ENCODE data around the gene HARS1. TPM values are rescaled to one million over a fixed set of nuclear protein-coding genes. Genes with fewer than 3 reads are reported as not detected.
A peak's percentile ranks its signal among the peaks of the same experiment; 100 is the strongest.

Gene HARS1
- total and polyA plus RNA-seq, 2 of the 13 experiments (the other 11 are each of a cell fraction or from before 2014, with no cell fraction given) = 36.9 to 66.2 TPM

GRCh38 chr5:140664359-140665119 lies 26.6 kb downstream of the HARS1 start, which contains the start of gene WDR55 (continued):
- no peak for TF ChIP-seq HHEX (CRISPR knock-in tag; IDR thresholded peaks at IDR 0.05)
- no peak for TF ChIP-seq ZNF576 (CRISPR knock-in tag; IDR thresholded peaks at IDR 0.05)
- TF ChIP-seq GATAD2A (CRISPR knock-in tag; IDR thresholded peaks at IDR 0.05) = peak; percentile 61
- TF ChIP-seq NFE2L2 (IDR thresholded peaks at IDR 0.05; ENCODE audit: low read length) = no peak
- 0 out of 2 replicates have a peak, but pooled peaks have one; percentile 37 for TF ChIP-seq ZNF138 (CRISPR knock-in tag; IDR thresholded peaks at IDR 0.05; ENCODE audit: low read depth)
- TF ChIP-seq ZNF24 (IDR thresholded peaks at IDR 0.05) = no peak
- TF ChIP-seq ZNF550 (CRISPR knock-in tag; IDR thresholded peaks at IDR 0.05; ENCODE audit: borderline replicate concordance) = no peak
- no peak for TF ChIP-seq ZNF484 (CRISPR knock-in tag; IDR thresholded peaks at IDR 0.05; ENCODE audit: borderline replicate concordance, low read depth)
- peak; percentile 31; the same call in 1 of the 2 replicates for TF ChIP-seq DR1 (CRISPR knock-in tag; IDR thresholded peaks at IDR 0.05)
- TF ChIP-seq ZNF580 (CRISPR knock-in tag; IDR thresholded peaks at IDR 0.05; ENCODE audit: borderline replicate concordance, low read depth) = peak; percentile 94; the same call in 1 of the 2 replicates
- 0 out of 2 replicates have a peak, but pooled peaks have one; percentile 13 for TF ChIP-seq ARID2 (CRISPR knock-in tag; IDR thresholded peaks at IDR 0.05; ENCODE audit: borderline replicate concordance)
- TF ChIP-seq ONECUT2 (CRISPR knock-in tag; IDR thresholded peaks at IDR 0.05) = no peak
- TF ChIP-seq GATA4 (IDR thresholded peaks at IDR 0.05; ENCODE audit: borderline replicate concordance, low read depth) = peak; percentile 74
- peak; percentile 70; the same call in 1 of the 2 replicates for TF ChIP-seq TARDBP (CRISPR knock-in tag; IDR thresholded peaks at IDR 0.05)
- peak; percentile 57; the same call in 1 of the 2 replicates for TF ChIP-seq IRF9 (CRISPR knock-in tag; IDR thresholded peaks at IDR 0.05; ENCODE audit: borderline replicate concordance)
- TF ChIP-seq HOXA9 (CRISPR knock-in tag; IDR thresholded peaks at IDR 0.05; ENCODE audit: borderline replicate concordance) = no peak
- peak; percentile 54; the same call in 1 of the 2 replicates for TF ChIP-seq ZNF333 (CRISPR knock-in tag; IDR thresholded peaks at IDR 0.05; ENCODE audit: borderline replicate concordance)
- TF ChIP-seq ZFP1 (CRISPR knock-in tag; IDR thresholded peaks at IDR 0.05) = no peak
- TF ChIP-seq ZNF468 (CRISPR knock-in tag; IDR thresholded peaks at IDR 0.05) = no peak
- TF ChIP-seq ZFP36L1 (CRISPR knock-in tag; IDR thresholded peaks at IDR 0.05) = no peak
- TF ChIP-seq ZNF256 (CRISPR knock-in tag; conservative IDR thresholded peaks at IDR 0.05) = no peak
- no peak; the same call in 1 of the 2 replicates for TF ChIP-seq ZNF264 (CRISPR knock-in tag; IDR thresholded peaks at IDR 0.05)
- peak; percentile 83 for TF ChIP-seq ZNF747 (CRISPR knock-in tag; IDR thresholded peaks at IDR 0.05; ENCODE audit: borderline replicate concordance)
- TF ChIP-seq ZNF382 (CRISPR knock-in tag; IDR thresholded peaks at IDR 0.05; ENCODE audit: borderline replicate concordance) = no peak
- no peak for TF ChIP-seq ZBTB44 (CRISPR knock-in tag; IDR thresholded peaks at IDR 0.05)
- no peak for TF ChIP-seq MAFG (CRISPR knock-in tag; IDR thresholded peaks at IDR 0.05)
- TF ChIP-seq HMGA1 (CRISPR knock-in tag; conservative IDR thresholded peaks at IDR 0.05) = no peak
- peak; percentile 57; the same call in 1 of the 2 replicates for TF ChIP-seq ZNF709 (CRISPR knock-in tag; IDR thresholded peaks at IDR 0.05)
